ENCODE results near the gene ZNF839. TPM values are rescaled to one million over a fixed set of nuclear protein-coding genes. Genes with fewer than 3 reads are reported as not detected.

ZNF839 gene
- total RNA-seq, 1 experiment from 2014 or later: 14.9 TPM

- no peak for DNase-seq (ENCODE audit: low read depth)
Measured at GRCh38 chr14:102378830-102379229, 59.3 kb downstream of the ZNF839 start.

- DNase-seq (ENCODE audit: low read depth): no peak
Measured at GRCh38 chr14:102387086-102387485, 67.5 kb downstream of the ZNF839 start.

- no peak for DNase-seq (ENCODE audit: low read depth)
Measured at GRCh38 chr14:102389246-102389645, 69.7 kb downstream of the ZNF839 start.

GRCh38 chr14:102390064-102390855 is 70.7 kb downstream of the ZNF839 start:
- DNase-seq (ENCODE audit: low read depth): no peak

Other genes starting within 250 kb of the ZNF839 start
- gene HSP90AA1, start 232.7 kb upstream of the ZNF839 start, total RNA-seq (2014; rRNA removed; shearing (Covaris generic)): 710 and 1,216 TPM in 2 replicates
- gene WDR20, start 179.8 kb upstream of the ZNF839 start, total RNA-seq (2014; rRNA removed; shearing (Covaris generic)): 10.2 and 12.2 TPM in 2 replicates
- gene MOK, start 14.6 kb upstream of the ZNF839 start, total RNA-seq (2014; rRNA removed; shearing (Covaris generic)): 86.9 and 97.0 TPM in 2 replicates
- 68.8 and 81.3 TPM in 2 replicates for gene CINP, start 43.1 kb downstream of the ZNF839 start, total RNA-seq (2014; rRNA removed; shearing (Covaris generic))
- gene TECPR2, start 43.2 kb downstream of the ZNF839 start, total RNA-seq (2014; rRNA removed; shearing (Covaris generic)): 8.8 and 15.3 TPM in 2 replicates
- 25.0 and 28.0 TPM in 2 replicates for gene ANKRD9, start 190.0 kb downstream of the ZNF839 start, total RNA-seq (2014; rRNA removed; shearing (Covaris generic))